OCI-LY7 (cell line): ENCODE measurements around the gene SETBP1. TPM values are rescaled to one million over a fixed set of nuclear protein-coding genes. Genes with fewer than 3 reads are reported as not detected.

Experiments used
- BruUV-seq: library from RNA; stranded (reverse); fragments of 400-500 nt; replicated peaks from 2 replicates; lab custom pipeline; 2021; lab: Mats Ljungman, UMichigan
- CTCF ChIA-PET: fragments of 300-600 bp; sonication (Branson Sonifier 250); formaldehyde crosslinking; loops from one replicate; lab custom pipeline; 2022; ENCODE audit warnings: antibody characterized with exemption; ENCODE audit not compliant: unreplicated experiment; lab: Charles Lee
- POLR2A ChIA-PET: fragments of 300-600 bp; sonication (Branson Sonifier 250); formaldehyde crosslinking; loops from one replicate; lab custom pipeline; 2022; ENCODE audit warnings: antibody characterized with exemption; lab: Charles Lee
- DNase-seq: peaks from one replicate; pipeline ENCODE4 v3.0.0-alpha.2; 2015; ENCODE audit warnings: low spot score
- H2AFZ ChIP-seq: fragments of 200-600 bp; sonication (generic), shearing (Covaris generic); 2 replicates; pipeline ENCODE4 v1.6.1; 2014; ENCODE audit warnings: mild to moderate bottlenecking, antibody characterized with exemption, low read length, moderate library complexity
- H3K27ac ChIP-seq: fragments of 200-600 bp; sonication (generic); 2 replicates; pipeline ENCODE4 v1.5.1; 2014; ENCODE audit warnings: mixed run types, low read depth, mild to moderate bottlenecking, moderate library complexity, low read length, inconsistent platforms; ENCODE audit not compliant: poor library complexity, severe bottlenecking
- H3K36me3 ChIP-seq: fragments of 200-600 bp; sonication (generic); 2 replicates; pipeline ENCODE4 v1.6.1; 2014; ENCODE audit warnings: mild to moderate bottlenecking, antibody characterized with exemption, low read length, moderate library complexity, mixed read lengths; ENCODE audit not compliant: insufficient read depth
- H3K4me1 ChIP-seq: fragments of 200-600 bp; sonication (generic); 2 replicates; pipeline ENCODE4 v1.5.1; 2014; ENCODE audit warnings: mild to moderate bottlenecking, low read length; ENCODE audit not compliant: insufficient read depth, poor library complexity, severe bottlenecking
- H3K4me2 ChIP-seq: fragments of 200-600 bp; sonication (generic); 2 replicates; pipeline ENCODE4 v1.6.1; 2014; ENCODE audit warnings: mild to moderate bottlenecking, low read length
- H3K4me3 ChIP-seq: fragments of 200-600 bp; sonication (generic); 2 replicates; pipeline ENCODE4 v1.5.1; 2014; ENCODE audit warnings: mild to moderate bottlenecking, low read depth, low read length; ENCODE audit not compliant: poor library complexity, severe bottlenecking
- H3K79me2 ChIP-seq: fragments of 200-600 bp; sonication (generic); 2 replicates; pipeline ENCODE4 v1.6.1; 2016; ENCODE audit warnings: low read depth, mild to moderate bottlenecking, low read length, moderate library complexity, mixed read lengths; ENCODE audit not compliant: insufficient read depth
- H3K9me2 ChIP-seq: fragments of 200-600 bp; sonication (generic); 2 replicates; pipeline ENCODE4 v1.6.1; 2016; ENCODE audit warnings: mild to moderate bottlenecking, low read length, mixed read lengths; ENCODE audit not compliant: insufficient read depth
- H3K9me3 ChIP-seq: fragments of 200-600 bp; sonication (generic); 2 replicates; pipeline ENCODE4 v1.6.1; 2014; ENCODE audit warnings: mild to moderate bottlenecking, mixed run types, low read length, mixed read lengths
- H4K20me1 ChIP-seq: fragments of 200-600 bp; sonication (generic); 2 replicates; pipeline ENCODE4 v1.6.1; 2014; ENCODE audit warnings: mild to moderate bottlenecking, antibody characterized with exemption, low read length, moderate library complexity, mixed read lengths; ENCODE audit not compliant: insufficient read depth
- EZH2phosphoT487 ChIP-seq: fragments of 200-600 bp; sonication (generic); IDR thresholded peaks from 2 replicates; pipeline ENCODE4 v1.6.1; 2018; ENCODE audit warnings: low read depth, borderline replicate concordance, mild to moderate bottlenecking, mixed run types, antibody characterized with exemption, low read length, moderate library complexity, mixed read lengths
- intact Hi-C: fragments of 100-400 bp; cut with micrococcal nuclease; formaldehyde crosslinking; loops from one replicate; pipeline ENCODE4 v1.10.0; 2022; ENCODE audit not compliant: unreplicated experiment
- total RNA-seq, 2 experiments: library from RNA; depleted of rRNA in 1 of 2; stranded (reverse); fragments of >200 nt in 1 of 2; shearing (Covaris generic) in 1 of 2; gene quantifications; 2 replicates each; pipeline ENCODE4 v1.2.3, GENCODE V29; 2014 to 2022
- TF ChIP-seq, protein P1 (sequence below): fragments of 200-600 bp; sonication (generic); conservative IDR thresholded peaks from 2 replicates; pipeline ENCODE4 v1.5.1; 2014; ENCODE audit warnings: mild to moderate bottlenecking, antibody characterized with exemption, low read length, moderate library complexity, mixed read lengths

The SETBP1 gene
- total RNA-seq, 2 experiments from 2014 or later = 2.6 to 9.1 TPM

GRCh38 chr18:44946529-44947113 lies 265.9 kb downstream of the SETBP1 start:
- Histone ChIP-seq H3K4me2 (no peak overlapping the region), H4K20me1 (no peaks in the 10 kb centered on the region), H3K79me2 (no peaks in the 10 kb centered on the region), H3K9me3 (no peaks in the 10 kb centered on the region), H3K9me2 (no peaks in the 10 kb centered on the region), H2AFZ (no peak overlapping the region), H3K36me3 (no peaks in the 10 kb centered on the region), H3K4me3 (no peak overlapping the region), H3K4me1 (no peaks in the 10 kb centered on the region), H3K27ac (no peak overlapping the region)
- no TSS peak for BruUV-seq
- ChIA-PET POLR2A (no interaction called here), CTCF (no interaction called here)
- DNase-seq = no peak
- TF ChIP-seq, protein P1, sequence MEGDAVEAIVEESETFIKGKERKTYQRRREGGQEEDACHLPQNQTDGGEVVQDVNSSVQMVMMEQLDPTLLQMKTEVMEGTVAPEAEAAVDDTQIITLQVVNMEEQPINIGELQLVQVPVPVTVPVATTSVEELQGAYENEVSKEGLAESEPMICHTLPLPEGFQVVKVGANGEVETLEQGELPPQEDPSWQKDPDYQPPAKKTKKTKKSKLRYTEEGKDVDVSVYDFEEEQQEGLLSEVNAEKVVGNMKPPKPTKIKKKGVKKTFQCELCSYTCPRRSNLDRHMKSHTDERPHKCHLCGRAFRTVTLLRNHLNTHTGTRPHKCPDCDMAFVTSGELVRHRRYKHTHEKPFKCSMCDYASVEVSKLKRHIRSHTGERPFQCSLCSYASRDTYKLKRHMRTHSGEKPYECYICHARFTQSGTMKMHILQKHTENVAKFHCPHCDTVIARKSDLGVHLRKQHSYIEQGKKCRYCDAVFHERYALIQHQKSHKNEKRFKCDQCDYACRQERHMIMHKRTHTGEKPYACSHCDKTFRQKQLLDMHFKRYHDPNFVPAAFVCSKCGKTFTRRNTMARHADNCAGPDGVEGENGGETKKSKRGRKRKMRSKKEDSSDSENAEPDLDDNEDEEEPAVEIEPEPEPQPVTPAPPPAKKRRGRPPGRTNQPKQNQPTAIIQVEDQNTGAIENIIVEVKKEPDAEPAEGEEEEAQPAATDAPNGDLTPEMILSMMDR = no peak
- no peak for TF ChIP-seq EZH2phosphoT487
- intact Hi-C loops = no loop called here

DNA sequence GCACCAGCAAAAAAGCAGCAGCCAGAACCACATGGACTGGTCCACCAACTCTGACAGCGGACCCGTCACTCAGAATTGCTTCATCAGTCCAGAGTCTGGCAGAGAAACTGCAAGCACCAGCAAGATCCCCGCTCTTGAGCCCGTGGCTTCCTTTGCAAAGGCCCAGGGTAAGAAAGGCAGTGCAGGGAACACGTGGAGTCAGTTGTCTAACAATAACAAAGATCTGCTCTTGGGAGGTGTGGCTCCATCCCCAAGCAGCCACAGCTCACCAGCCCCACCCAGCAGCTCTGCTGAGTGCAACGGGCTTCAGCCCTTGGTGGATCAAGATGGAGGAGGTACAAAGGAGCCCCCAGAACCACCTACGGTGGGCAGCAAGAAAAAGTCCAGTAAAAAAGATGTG lies 269.3 kb downstream of the SETBP1 start:
- no peaks in the 10 kb centered on the region for H3K36me3 ChIP-seq

DNA sequence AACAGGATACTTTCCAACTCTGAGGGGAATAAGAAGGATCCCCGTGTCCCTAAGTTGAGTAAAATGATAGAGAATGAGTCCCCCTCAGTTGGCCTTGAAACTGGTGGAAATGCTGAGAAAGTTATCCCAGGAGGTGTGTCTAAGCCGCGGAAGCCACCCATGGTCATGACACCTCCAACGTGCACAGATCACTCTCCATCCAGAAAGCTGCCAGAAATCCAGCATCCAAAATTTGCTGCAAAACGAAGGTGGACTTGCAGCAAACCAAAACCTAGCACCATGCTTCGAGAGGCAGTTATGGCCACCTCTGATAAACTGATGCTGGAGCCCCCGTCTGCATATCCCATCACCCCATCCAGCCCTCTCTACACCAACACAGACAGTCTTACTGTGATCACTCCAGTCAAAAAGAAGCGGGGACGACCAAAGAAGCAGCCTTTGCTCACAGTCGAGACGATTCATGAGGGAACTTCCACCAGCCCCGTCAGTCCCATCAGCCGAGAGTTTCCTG lies 270.1 kb downstream of the SETBP1 start:
- Histone ChIP-seq H3K4me3 (no peak overlapping the region), H3K79me2 (no peaks in the 10 kb centered on the region), H2AFZ (no peak overlapping the region), H3K9me3 (no peaks in the 10 kb centered on the region), H3K9me2 (no peaks in the 10 kb centered on the region), H4K20me1 (no peaks in the 10 kb centered on the region), H3K27ac (no peak overlapping the region), H3K36me3 (no peaks in the 10 kb centered on the region), H3K4me1 (no peaks in the 10 kb centered on the region), H3K4me2 (no peak overlapping the region)
- TF ChIP-seq, protein P1 = no peak
- no peak for TF ChIP-seq EZH2phosphoT487
- CTCF ChIA-PET = no interaction called here
- POLR2A ChIA-PET = no interaction called here
- intact Hi-C loops = no loop called here
- DNase-seq = no peak
- BruUV-seq = no TSS peak

More for the DNA sequence above, 269.3 kb downstream of the SETBP1 start:
- Histone ChIP-seq H4K20me1 (no peaks in the 10 kb centered on the region), H3K9me2 (no peaks in the 10 kb centered on the region), H3K4me2 (no peak overlapping the region), H3K4me3 (no peak overlapping the region), H3K4me1 (no peaks in the 10 kb centered on the region), H3K27ac (no peak overlapping the region), H2AFZ (no peak overlapping the region), H3K9me3 (no peaks in the 10 kb centered on the region), H3K79me2 (no peaks in the 10 kb centered on the region)
- intact Hi-C loops = no loop called here
- no peak for DNase-seq
- ChIA-PET POLR2A (no interaction called here), CTCF (no interaction called here)
- no TSS peak for BruUV-seq
- TF ChIP-seq EZH2phosphoT487 = no peak
- TF ChIP-seq, protein P1 = no peak
